Measurements from ENCODE around the gene HYI. TPM values are rescaled to one million over a fixed set of nuclear protein-coding genes. Genes with fewer than 3 reads are reported as not detected.

The HYI gene
- total RNA-seq, 4 donors from 2014 or later, result 127 to 210 (median 169) TPM

DNA sequence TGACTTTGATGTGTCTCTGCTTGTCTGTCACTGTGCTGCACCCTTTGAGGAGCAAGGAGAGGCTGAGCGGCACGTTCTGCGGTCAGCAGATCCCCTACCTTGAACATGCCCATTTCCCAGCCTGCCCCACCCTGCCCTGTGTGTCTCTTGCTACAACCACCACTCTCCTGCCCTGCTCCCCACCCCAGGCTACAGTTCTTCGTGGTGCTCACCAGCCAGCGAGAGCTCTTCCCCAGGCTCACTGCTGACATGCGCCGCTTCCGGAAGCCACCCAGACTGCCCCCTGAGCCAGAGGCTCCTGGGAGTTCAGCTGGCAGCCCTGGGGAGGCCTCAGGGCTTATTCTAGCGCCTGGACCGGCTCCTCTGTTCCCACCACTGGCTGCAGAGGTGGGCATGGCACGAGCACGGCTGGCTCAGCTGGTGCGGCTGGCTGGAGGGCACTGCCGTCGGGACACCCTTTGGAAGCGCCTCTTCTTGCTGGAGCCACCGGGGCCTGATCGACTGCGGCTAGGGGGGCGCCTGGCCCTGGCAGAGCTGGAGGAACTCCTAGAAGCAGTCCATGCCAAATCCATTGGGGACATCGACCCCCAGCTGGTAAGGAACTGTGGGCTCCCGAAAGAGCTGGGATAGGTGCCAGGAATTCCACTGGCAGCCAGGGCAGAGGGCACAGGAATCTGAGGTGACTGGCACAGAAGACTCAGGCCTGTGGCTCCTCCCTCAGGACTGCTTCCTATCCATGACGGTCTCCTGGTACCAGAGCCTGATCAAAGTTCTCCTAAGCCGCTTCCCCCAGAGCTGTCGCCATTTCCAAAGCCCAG is 5.6 kb downstream of the HYI start:
- Histone ChIP-seq H3K27ac (peak overlapping the region in 2 of 4 donors; percentile 23 to 75), H3K4me1 (peaks cover 0 to 21% (median 0%) of the 10 kb centered on the region in 4 donors), H3K9me3 (no peaks in the 10 kb centered on the region), H3K27me3 (no peaks in the 10 kb centered on the region), H3K36me3 (peaks cover 0 to 83% (median 0%) of the 10 kb centered on the region in 3 donors), H3K4me3 (no peak overlapping the region)
- TF ChIP-seq, protein P1, sequence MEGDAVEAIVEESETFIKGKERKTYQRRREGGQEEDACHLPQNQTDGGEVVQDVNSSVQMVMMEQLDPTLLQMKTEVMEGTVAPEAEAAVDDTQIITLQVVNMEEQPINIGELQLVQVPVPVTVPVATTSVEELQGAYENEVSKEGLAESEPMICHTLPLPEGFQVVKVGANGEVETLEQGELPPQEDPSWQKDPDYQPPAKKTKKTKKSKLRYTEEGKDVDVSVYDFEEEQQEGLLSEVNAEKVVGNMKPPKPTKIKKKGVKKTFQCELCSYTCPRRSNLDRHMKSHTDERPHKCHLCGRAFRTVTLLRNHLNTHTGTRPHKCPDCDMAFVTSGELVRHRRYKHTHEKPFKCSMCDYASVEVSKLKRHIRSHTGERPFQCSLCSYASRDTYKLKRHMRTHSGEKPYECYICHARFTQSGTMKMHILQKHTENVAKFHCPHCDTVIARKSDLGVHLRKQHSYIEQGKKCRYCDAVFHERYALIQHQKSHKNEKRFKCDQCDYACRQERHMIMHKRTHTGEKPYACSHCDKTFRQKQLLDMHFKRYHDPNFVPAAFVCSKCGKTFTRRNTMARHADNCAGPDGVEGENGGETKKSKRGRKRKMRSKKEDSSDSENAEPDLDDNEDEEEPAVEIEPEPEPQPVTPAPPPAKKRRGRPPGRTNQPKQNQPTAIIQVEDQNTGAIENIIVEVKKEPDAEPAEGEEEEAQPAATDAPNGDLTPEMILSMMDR (IDR thresholded peaks at IDR 0.05), result no peak
- TF ChIP-seq POLR2A (IDR thresholded peaks at IDR 0.05), result no peak
- DNase-seq, result peak in 2 of 3 donors; percentile 70 to 71

DNA sequence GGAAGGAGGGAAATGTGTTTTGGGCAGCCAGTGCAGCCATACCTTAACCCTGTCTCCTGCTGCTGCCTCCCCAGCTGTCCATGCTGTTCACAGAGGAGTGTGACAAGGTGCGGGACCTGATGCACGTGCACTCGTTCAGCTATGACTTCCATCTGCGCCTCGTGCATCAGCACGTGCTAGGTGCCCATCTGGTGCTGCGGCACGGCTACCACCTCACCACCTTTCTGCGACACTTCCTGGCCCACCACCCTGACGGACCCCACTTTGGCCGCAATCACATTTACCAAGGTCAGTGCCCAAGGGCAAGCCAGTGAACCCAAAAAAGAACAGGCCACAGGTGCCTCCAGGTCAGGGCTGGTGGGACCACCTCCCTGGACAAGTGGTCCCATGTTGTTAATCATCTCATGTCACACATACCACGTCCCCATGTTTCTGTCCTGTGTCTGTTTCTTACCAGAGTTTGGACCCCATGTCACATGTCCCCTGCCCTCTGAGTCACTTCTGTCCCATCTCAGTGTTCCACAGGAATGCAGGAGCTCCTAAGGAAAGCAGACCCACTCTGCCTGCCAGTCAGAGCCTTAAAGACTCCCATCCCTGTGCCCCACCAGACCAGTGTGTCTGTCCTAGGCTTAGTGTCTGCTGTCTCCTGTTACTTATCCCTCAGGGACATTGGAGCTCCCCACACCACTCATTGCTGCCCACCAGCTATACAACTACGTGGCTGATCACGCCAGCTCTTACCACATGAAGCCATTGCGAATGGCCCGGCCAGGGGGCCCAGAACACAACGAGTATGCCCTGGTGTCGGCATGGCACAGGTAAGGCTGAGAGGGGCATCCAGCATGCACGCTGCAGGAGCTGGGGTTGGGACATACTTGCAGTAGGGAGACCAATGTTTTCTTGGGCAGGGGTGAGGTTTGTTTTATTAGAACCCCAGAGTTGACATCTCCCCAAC is 6.6 kb downstream of the HYI start:
- TF ChIP-seq, protein P1 (IDR thresholded peaks at IDR 0.05), result no peak
- TF ChIP-seq POLR2A (IDR thresholded peaks at IDR 0.05), result no peak
- H3K4me1 ChIP-seq, result peaks cover 0 to 12% (median 0%) of the 10 kb centered on the region in 4 donors
- H3K27me3 ChIP-seq, result no peaks in the 10 kb centered on the region
- DNase-seq, result peak in 1 of 3 donors; percentile 38
- no peak overlapping the region for H3K4me3 ChIP-seq
- peaks cover 0 to 93% (median 0%) of the 10 kb centered on the region in 3 donors for H3K36me3 ChIP-seq
- no peaks in the 10 kb centered on the region for H3K9me3 ChIP-seq
- no peak overlapping the region for H3K27ac ChIP-seq

DNA sequence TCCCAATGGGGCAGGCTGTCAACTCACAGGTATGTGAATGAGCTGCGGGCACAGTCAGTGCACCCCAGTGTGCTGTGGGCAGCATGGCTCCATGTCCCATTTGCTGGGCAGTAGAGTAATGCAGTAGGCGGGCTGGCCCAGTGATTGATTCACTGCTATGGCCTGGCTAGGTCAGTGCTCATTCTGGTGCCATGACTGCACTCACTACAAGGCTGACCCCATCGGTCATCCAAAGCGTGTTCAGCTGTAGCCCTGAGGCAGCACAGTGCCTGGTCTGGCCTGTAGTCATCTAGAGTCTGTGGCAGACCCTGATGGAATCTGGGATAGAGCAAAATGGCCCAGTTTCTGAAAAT is 7.4 kb downstream of the HYI start:
- TF ChIP-seq POLR2A (IDR thresholded peaks at IDR 0.05), result no peak
- TF ChIP-seq, protein P1 (IDR thresholded peaks at IDR 0.05), result no peak
- DNase-seq, result peak in 1 of 3 donors; percentile 37
- H3K27me3 ChIP-seq, result no peaks in the 10 kb centered on the region
- H3K27ac ChIP-seq, result no peak overlapping the region
- no peak overlapping the region for H3K4me3 ChIP-seq
- peaks cover 0 to 99% (median 0%) of the 10 kb centered on the region in 3 donors for H3K36me3 ChIP-seq
- H3K9me3 ChIP-seq, result no peaks in the 10 kb centered on the region
- H3K4me1 ChIP-seq, result peaks cover 0 to 9% (median 0%) of the 10 kb centered on the region in 4 donors

DNA sequence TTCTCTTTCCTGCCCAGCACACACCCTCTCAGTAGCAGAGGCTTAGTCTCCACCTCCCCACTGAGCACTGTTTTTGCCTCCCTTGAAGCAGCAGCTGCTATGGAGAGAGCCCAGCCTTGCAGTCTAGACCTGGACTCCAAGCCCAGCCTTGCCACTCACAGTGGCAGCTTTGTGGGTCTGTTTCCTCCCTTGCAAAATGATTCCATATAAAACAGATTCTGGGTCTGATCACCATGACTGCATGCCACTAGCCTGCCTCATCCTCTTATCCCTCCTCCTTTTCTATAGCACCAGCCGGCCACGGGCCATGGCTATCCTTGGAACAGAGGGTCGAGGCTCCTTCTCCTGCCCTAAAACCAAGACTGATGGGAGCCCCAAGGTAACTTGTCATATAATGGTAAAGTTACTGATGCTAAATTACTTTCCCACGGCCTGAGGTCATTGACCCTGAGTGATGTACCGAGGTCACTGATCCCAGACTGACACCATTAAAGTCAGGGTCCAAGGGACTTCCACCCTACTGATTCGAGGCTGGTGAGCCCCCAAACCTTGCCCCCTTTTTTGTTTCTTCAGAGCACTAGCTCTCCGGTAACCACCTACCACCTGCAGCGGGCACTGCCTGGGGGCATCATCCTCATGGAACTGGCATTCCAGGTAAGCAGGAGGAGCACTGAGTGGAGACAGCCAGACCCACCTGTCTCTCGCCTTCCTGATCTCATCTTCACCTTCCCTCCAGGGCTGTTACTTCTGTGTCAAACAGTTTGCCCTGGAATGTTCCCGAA is 7.9 kb downstream of the HYI start:
- no peak overlapping the region for H3K27ac ChIP-seq
- DNase-seq, result peak in 1 of 3 donors; percentile 29
- TF ChIP-seq, protein P1 (IDR thresholded peaks at IDR 0.05), result no peak
- TF ChIP-seq POLR2A (IDR thresholded peaks at IDR 0.05), result no peak
- H3K36me3 ChIP-seq, result peaks cover 0 to 99% (median 0%) of the 10 kb centered on the region in 3 donors
- H3K4me3 ChIP-seq, result no peak overlapping the region
- H3K9me3 ChIP-seq, result no peaks in the 10 kb centered on the region
- H3K4me1 ChIP-seq, result peaks cover 0 to 9% (median 0%) of the 10 kb centered on the region in 4 donors
- no peaks in the 10 kb centered on the region for H3K27me3 ChIP-seq

DNA sequence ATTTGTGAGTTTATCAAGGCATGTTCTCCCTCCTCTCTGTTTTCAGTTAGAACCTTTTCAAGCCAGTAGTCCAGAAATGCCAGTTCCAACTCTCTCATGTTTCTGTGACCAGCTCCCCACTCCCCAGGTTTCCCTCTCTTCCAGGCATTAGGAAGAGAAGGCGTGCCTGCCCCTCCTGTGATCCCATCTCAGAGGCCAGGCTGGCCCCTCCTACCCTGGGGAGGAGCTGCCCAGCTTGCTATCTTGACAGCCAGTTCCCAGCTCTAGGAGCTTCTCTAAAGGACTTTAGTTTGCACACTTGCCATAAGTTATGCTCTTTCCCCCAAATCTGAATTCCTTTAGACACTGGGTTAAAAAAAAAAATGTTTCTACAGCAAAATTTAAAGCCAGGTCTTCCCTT is 8.9 kb downstream of the HYI start:
- Histone ChIP-seq H3K4me1 (peaks cover 0 to 9% (median 0%) of the 10 kb centered on the region in 4 donors), H3K27me3 (no peaks in the 10 kb centered on the region), H3K4me3 (no peak overlapping the region), H3K27ac (no peak overlapping the region), H3K36me3 (peaks cover 0 to 99% (median 0%) of the 10 kb centered on the region in 3 donors), H3K9me3 (no peaks in the 10 kb centered on the region)
- peak in 1 of 3 donors; percentile 42 for DNase-seq
- TF ChIP-seq POLR2A (IDR thresholded peaks at IDR 0.05), result no peak
- TF ChIP-seq, protein P1 (IDR thresholded peaks at IDR 0.05), result no peak
